Measurements from ENCODE around the gene IL20.

IL20 gene

DNA sequence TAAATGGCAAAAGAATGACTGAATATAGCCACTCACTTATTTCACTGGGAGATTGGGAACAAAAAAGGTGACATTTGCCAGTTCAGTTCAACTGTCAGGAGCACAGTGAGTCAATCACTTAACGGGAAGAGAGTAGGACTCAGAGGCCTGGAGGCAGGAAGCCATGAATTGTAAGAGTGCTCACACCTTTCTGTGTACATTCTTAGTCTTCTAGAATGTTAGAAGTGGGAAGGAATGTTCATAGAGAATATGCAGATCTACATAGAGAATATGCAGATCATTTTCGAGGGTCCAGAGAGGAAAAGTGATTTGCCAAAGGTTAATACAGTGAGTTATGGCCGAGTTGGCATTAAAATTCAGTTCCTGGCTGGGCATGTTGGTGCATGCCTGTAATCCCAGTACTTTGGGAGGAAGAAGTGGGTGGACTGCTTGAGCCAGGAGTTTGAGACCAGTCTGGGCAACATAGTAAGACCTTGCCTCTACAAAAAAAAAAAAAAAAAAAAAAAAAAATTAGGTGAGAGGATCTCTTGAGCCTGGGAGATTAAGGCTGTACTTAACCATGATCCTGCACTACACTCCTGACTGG lies 8.3 kb downstream of the IL20 start:
- Histone ChIP-seq H3K36me3 (no peaks in the 10 kb centered on the region), H3K27me3 (ENCODE audit: insufficient read depth, low read depth, severe bottlenecking) (peaks cover 62% of the 10 kb centered on the region), H3K4me3 (ENCODE audit: low read depth, low read length) (no peak overlapping the region), H3K9me3 (ENCODE audit: severe bottlenecking) (peaks cover 36% of the 10 kb centered on the region), H3K27ac (no peak overlapping the region)
- TF ChIP-seq CTCF (IDR thresholded peaks at IDR 0.05; ENCODE audit: low read depth, low read length) = no peak
- DNase-seq = no peak

DNA sequence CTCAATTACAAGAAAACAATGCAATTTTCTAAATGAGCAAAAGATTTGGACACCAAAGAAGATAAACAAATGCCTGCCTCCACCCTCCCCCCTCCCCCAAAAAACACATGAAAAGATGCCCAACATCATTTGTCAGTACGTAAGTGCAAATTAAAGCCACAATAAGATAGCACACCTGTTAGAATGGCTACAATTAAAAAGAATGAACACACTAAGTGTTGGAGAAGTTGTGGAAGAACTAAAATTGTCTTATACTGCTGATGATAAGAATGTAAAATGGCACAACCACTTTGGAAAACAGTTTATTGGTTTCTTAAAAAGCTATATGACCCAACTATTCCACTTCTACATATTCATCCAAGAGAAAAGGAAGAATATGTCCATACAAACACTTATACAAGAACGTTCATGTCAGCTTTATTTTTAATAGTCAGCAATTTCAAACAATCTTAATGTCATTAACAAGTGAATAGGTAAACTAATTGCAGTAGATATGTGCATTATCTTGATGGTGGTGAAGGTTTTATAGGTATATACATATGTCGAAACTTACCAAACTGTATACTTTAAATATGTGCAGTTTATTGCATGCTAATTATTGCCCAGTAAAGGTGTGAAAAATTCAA lies 10.4 kb downstream of the IL20 start:
- Histone ChIP-seq H3K27me3 (ENCODE audit: insufficient read depth, low read depth, severe bottlenecking) (peaks cover 55% of the 10 kb centered on the region), H3K36me3 (no peaks in the 10 kb centered on the region), H3K9me3 (ENCODE audit: severe bottlenecking) (peaks cover 36% of the 10 kb centered on the region), H3K4me3 (ENCODE audit: low read depth, low read length) (no peak overlapping the region), H3K27ac (no peak overlapping the region)
- DNase-seq = no peak
- no peak for TF ChIP-seq CTCF (IDR thresholded peaks at IDR 0.05; ENCODE audit: low read depth, low read length)

DNA sequence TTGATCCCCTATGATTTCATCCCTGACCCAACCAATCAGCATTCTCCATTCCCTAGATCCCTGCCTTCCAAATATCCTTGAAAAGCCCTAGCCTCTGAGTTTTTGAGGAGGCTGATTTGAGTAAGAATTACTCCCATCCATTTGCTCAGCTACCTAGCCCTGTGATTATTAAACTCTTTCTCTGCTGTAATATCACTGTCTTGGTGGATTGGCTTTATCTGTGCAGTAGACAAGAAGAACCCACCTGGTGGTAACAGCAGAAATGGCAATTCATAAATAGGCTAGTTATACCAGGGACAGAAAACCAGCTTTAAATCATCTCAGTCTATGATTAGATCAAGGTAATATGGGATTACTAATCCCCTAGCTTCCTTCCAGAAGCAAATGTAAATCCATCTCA lies 13.0 kb downstream of the IL20 start:
- DNase-seq = no peak
- peak; percentile 17; the same call in 1 of the 2 replicates for TF ChIP-seq CTCF (IDR thresholded peaks at IDR 0.05; ENCODE audit: low read depth, low read length)
- H3K36me3 ChIP-seq = no peaks in the 10 kb centered on the region
- H3K4me3 ChIP-seq (ENCODE audit: low read depth, low read length) = no peak overlapping the region
- H3K27ac ChIP-seq = no peak overlapping the region
- peaks cover 34% of the 10 kb centered on the region for H3K9me3 ChIP-seq (ENCODE audit: severe bottlenecking)
- H3K27me3 ChIP-seq (ENCODE audit: insufficient read depth, low read depth, severe bottlenecking) = peaks cover 52% of the 10 kb centered on the region

DNA sequence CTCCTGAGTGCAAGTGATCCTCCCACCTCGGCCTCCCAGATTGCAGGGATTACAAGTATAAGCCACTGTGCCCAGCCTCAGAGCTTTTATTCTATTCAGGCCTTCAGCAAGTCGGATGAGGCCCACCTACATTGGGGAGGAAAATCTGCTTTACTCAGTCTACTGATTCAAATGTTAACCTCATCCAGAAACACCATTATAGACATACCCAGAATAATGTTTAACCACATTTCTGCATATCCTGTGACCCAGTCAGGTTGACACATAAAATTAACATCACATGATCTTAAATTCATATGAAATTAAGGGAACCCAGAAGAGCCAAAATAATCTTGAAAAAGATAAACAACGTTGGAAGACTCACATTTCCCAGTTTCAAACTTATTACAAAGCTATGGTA lies 14.9 kb downstream of the IL20 start:
- no peak for TF ChIP-seq CTCF (IDR thresholded peaks at IDR 0.05; ENCODE audit: low read depth, low read length)
- H3K36me3 ChIP-seq = no peaks in the 10 kb centered on the region
- H3K4me3 ChIP-seq (ENCODE audit: low read depth, low read length) = no peak overlapping the region
- H3K27me3 ChIP-seq (ENCODE audit: insufficient read depth, low read depth, severe bottlenecking) = peaks cover 69% of the 10 kb centered on the region
- no peak overlapping the region for H3K27ac ChIP-seq
- DNase-seq = no peak
- peaks cover 30% of the 10 kb centered on the region for H3K9me3 ChIP-seq (ENCODE audit: severe bottlenecking)

GRCh38 chr1:206882555-206882954 lies 17.1 kb downstream of the IL20 start:
- DNase-seq = no peak

More at GRCh38 chr1:206882555-206882954, 17.1 kb downstream of the IL20 start:
- H3K36me3 ChIP-seq = no peaks in the 10 kb centered on the region
- no peak overlapping the region for H3K4me3 ChIP-seq (ENCODE audit: low read depth, low read length)
- H3K27ac ChIP-seq = no peak overlapping the region
- peaks cover 21% of the 10 kb centered on the region for H3K9me3 ChIP-seq (ENCODE audit: severe bottlenecking)
- TF ChIP-seq CTCF (IDR thresholded peaks at IDR 0.05; ENCODE audit: low read depth, low read length) = peak; percentile 42
- H3K27me3 ChIP-seq (ENCODE audit: insufficient read depth, low read depth, severe bottlenecking) = peaks cover 75% of the 10 kb centered on the region
